HepG2 (cell line): ENCODE results near the gene DOK7. TPM values are rescaled to one million over a fixed set of nuclear protein-coding genes. Genes with fewer than 3 reads are reported as not detected.

Experiments
- ATAC-seq: fragments of 200-7000 bp; cut with Tn5 transposase; 3 replicates; pipeline ENCODE4 v1.9.1; 2020; ENCODE audit warnings: mild to moderate bottlenecking, moderate library complexity
- BruUV-seq: library from RNA; stranded (reverse); fragments of 400-500 nt; replicated peaks from 2 replicates; lab custom pipeline; 2021; lab: Mats Ljungman, UMichigan
- CTCF ChIA-PET: fragments of 300-600 bp; formaldehyde crosslinking; extraction: SDS; loops from one replicate; lab custom pipeline; 2021; ENCODE audit warnings: low total read pairs, inconsistent platforms, low intra/inter-chr PET ratio; lab: Yijun Ruan, JAX
- POLR2A ChIA-PET: fragments of 350-600 bp; sonication (Branson Sonifier 250); formaldehyde crosslinking; loops from one replicate; lab custom pipeline; 2020; ENCODE audit warnings: antibody characterized with exemption, inconsistent platforms; lab: Yijun Ruan, JAX
- DNase-seq: peaks from one replicate; pipeline ENCODE4 v3.0.0-alpha.2; 2015; ENCODE audit warnings: low spot score
- FAIRE-seq: peaks from 3 replicates; lab custom pipeline; 2011; peaks lifted over from hg19 to GRCh38; lab: Jason Lieb, UNC
- H2AFZ ChIP-seq: one replicate; pipeline ENCODE4 v1.6.1; 2011; ENCODE audit warnings: low read length, inconsistent platforms
- H3K27ac ChIP-seq: fragments of 300-600 bp; 3 replicates; pipeline ENCODE4 v1.8.0; 2011; ENCODE audit warnings: mixed run types, mild to moderate bottlenecking, mixed read lengths, low read length, inconsistent platforms; ENCODE audit not compliant: insufficient read depth; ENCODE audit errors: extremely low read length
- H3K27me3 ChIP-seq, 2 experiments: fragments of 200-600 bp in 1 of 2; 2 replicates in 1 of 2; 3 replicates in 1 of 2; pipeline versions ENCODE4 v1.6.0 to v1.8.0; 2011; ENCODE audit warnings: low read length in 2 of 2, mild to moderate bottlenecking in 2 of 2, moderate library complexity in 2 of 2, inconsistent platforms in 1 of 2; ENCODE audit not compliant: insufficient read depth in 2 of 2, control insufficient read depth in 1 of 2
- H3K36me3 ChIP-seq, 2 experiments: fragments of 200-600 bp in 1 of 2; replicated peaks in 1 of 2; 2 replicates in 1 of 2; 3 replicates in 1 of 2; pipeline versions ENCODE4 v1.5.1 to v1.8.0; 2011; ENCODE audit warnings: low read length in 2 of 2, inconsistent platforms in 1 of 2; ENCODE audit not compliant: insufficient read depth in 2 of 2, control insufficient read depth in 1 of 2
- H3K4me1 ChIP-seq: 2 replicates; pipeline ENCODE4 v1.5.1; 2012; ENCODE audit warnings: low read length, inconsistent platforms; ENCODE audit not compliant: insufficient read depth
- H3K4me2 ChIP-seq: 2 replicates; pipeline ENCODE4 v1.6.0; 2011; ENCODE audit warnings: low read depth, low read length, inconsistent platforms
- H3K4me3 ChIP-seq, 3 experiments: fragments of 200-600 bp in 1 of 3; sonication (generic), shearing (Covaris generic) in 1 of 3; replicated peaks in 1 of 3; 2 replicates each; pipeline ENCODE4 v1.5.1; 2011 to 2016; ENCODE audit warnings: low read length in 3 of 3, inconsistent platforms in 2 of 3, low read depth in 2 of 3, mild to moderate bottlenecking in 2 of 3, control low read depth in 1 of 3, mixed read lengths in 1 of 3; ENCODE audit not compliant: insufficient read depth in 1 of 3
- H3K79me2 ChIP-seq: one replicate; pipeline ENCODE4 v1.6.1; 2011; ENCODE audit warnings: low read length, inconsistent platforms; ENCODE audit not compliant: insufficient read depth
- H3K9ac ChIP-seq: 2 replicates; pipeline ENCODE4 v1.6.0; 2011; ENCODE audit warnings: mild to moderate bottlenecking, low read depth, low read length, inconsistent platforms; ENCODE audit not compliant: insufficient read depth
- H3K9me3 ChIP-seq: 2 replicates; pipeline ENCODE4 v1.5.1; 2012; ENCODE audit warnings: mild to moderate bottlenecking, low read length
- H4K20me1 ChIP-seq: 2 replicates; pipeline ENCODE4 v1.6.0; 2011; ENCODE audit warnings: inconsistent platforms, mild to moderate bottlenecking, low read length, moderate library complexity; ENCODE audit not compliant: insufficient read depth
- ARID3A ChIP-seq: IDR thresholded peaks from 2 replicates; pipeline ENCODE4 v1.6.1; 2012; ENCODE audit warnings: low read depth, low read length, improper control_type of control experiment
- E2F5 ChIP-seq: sonication (generic); formaldehyde crosslinking; conservative IDR thresholded peaks from 2 replicates; pipeline ENCODE4 v1.4.0; 2020; ENCODE audit warnings: missing genetic modification reagents
- HIC2 ChIP-seq: sonication (generic); formaldehyde crosslinking; IDR thresholded peaks from 2 replicates; pipeline ENCODE4 v1.9.0; 2022; ENCODE audit warnings: low read depth, missing genetic modification reagents
- PRDM10 ChIP-seq: sonication (generic); formaldehyde crosslinking; IDR thresholded peaks from 2 replicates; pipeline ENCODE4 v1.4.0; 2020; ENCODE audit warnings: low read depth, missing genetic modification reagents
- RFX3 ChIP-seq: IDR thresholded peaks from 2 replicates; pipeline ENCODE4 v1.6.1; 2016; ENCODE audit warnings: missing biosample characterization, missing genetic modification reagents
- SMARCE1 ChIP-seq: fragments of 450-650 bp; IDR thresholded peaks from 2 replicates; pipeline ENCODE4 v1.6.1; 2017; ENCODE audit warnings: borderline replicate concordance
- ZNF160 ChIP-seq: sonication (generic); formaldehyde crosslinking; IDR thresholded peaks from 2 replicates; pipeline ENCODE4 v1.8.0; 2022; ENCODE audit warnings: mild to moderate bottlenecking, inconsistent platforms, missing genetic modification reagents
- ZNF17 ChIP-seq: sonication (generic); formaldehyde crosslinking; IDR thresholded peaks from 2 replicates; pipeline ENCODE4 v1.5.0; 2020; ENCODE audit warnings: mild to moderate bottlenecking, missing genetic modification reagents
- ZNF292 ChIP-seq: sonication (generic); formaldehyde crosslinking; IDR thresholded peaks from 2 replicates; pipeline ENCODE4 v1.8.1; 2022; ENCODE audit warnings: mild to moderate bottlenecking, low read depth, missing genetic modification reagents, borderline replicate concordance
- ZNF460 ChIP-seq: sonication (generic); formaldehyde crosslinking; IDR thresholded peaks from 2 replicates; pipeline ENCODE4 v1.5.1; 2020; ENCODE audit warnings: missing genetic modification reagents, mild to moderate bottlenecking, borderline replicate concordance
- ZNF615 ChIP-seq: sonication (generic); formaldehyde crosslinking; IDR thresholded peaks from 2 replicates; pipeline ENCODE4 v1.5.0; 2020; ENCODE audit warnings: mild to moderate bottlenecking, missing genetic modification reagents, borderline replicate concordance
- ZNF724P ChIP-seq: sonication (generic); formaldehyde crosslinking; IDR thresholded peaks from 2 replicates; pipeline ENCODE4 v1.8.0; 2022; ENCODE audit warnings: missing genetic modification reagents, borderline replicate concordance
- ZXDC ChIP-seq: sonication (generic); formaldehyde crosslinking; IDR thresholded peaks from 2 replicates; pipeline ENCODE4 v1.5.0; 2020; ENCODE audit warnings: mild to moderate bottlenecking, missing genetic modification reagents
- WGBS: methylation state at CpG from one replicate; pipeline ENCODE4 v1.1.6; 2017; ENCODE audit warnings: low lambda C conversion rate; 5-methylcytosine and 5-hydroxymethylcytosine counted together
- in situ Hi-C: cut with HindIII; loops from 2 replicates; pipeline ENCODE4 v1.10.0; 2017; ENCODE audit warnings: low pct_unique_long_range_greater_than_20kb; ENCODE audit not compliant: extremely low pct_ligation_motif_present
- intact Hi-C: fragments of 100-400 bp; cut with micrococcal nuclease; formaldehyde crosslinking; loops from one replicate; pipeline ENCODE4 v1.10.0; 2022; ENCODE audit not compliant: unreplicated experiment
- polyA plus RNA-seq, 8 experiments: library from polyadenylated mRNA; depleted of rRNA in 3 of 8; stranded (reverse) in 7 of 8; unstranded in 1 of 8; fragments of >200 nt; fragmentation: Illumina TruSeq in 4 of 8; extraction: Trizol in 4 of 8; gene quantifications; 2 replicates each; pipeline versions ENCODE4 v1.2.1 to v1.2.3, GENCODE V29; 2011 to 2016; ENCODE audit warnings: low read depth in 4 of 8, missing spikeins in 1 of 8, mixed read lengths in 1 of 8; ENCODE audit not compliant: insufficient read depth in 1 of 8
- total RNA-seq, 5 experiments: library from RNA; depleted of rRNA; stranded (reverse); fragments of >200 nt; fragmentation: Illumina TruSeq; extraction: Trizol; gene quantifications; 2 replicates each; pipeline ENCODE4 v1.2.3, GENCODE V29; 2016; ENCODE audit warnings: low read depth in 1 of 5

Gene DOK7
- total and polyA plus RNA-seq, 2 of the 13 experiments (the other 11 are each of a cell fraction or from before 2014, with no cell fraction given), result 0.03 to 0.07 TPM

GRCh38 chr4:3464349-3464905, 1.3 kb downstream of the DOK7 start:
- Histone ChIP-seq H3K27ac (no peak overlapping the region), H3K27me3 (peaks cover 22 to 59% of the 10 kb centered on the region in 2 experiments), H4K20me1 (no peaks in the 10 kb centered on the region), H3K36me3 (no peaks in the 10 kb centered on the region), H3K9me3 (no peaks in the 10 kb centered on the region), H3K79me2 (no peaks in the 10 kb centered on the region), H3K4me1 (peaks cover 23% of the 10 kb centered on the region), H3K4me3 (peak overlapping the region in 1 of 3 experiments; percentile 55; a peak in 2 of 6 replicates), H2AFZ (no peak overlapping the region), H3K9ac (no peak overlapping the region), H3K4me2 (peak overlapping the region; percentile 36; the same call in 1 of the 2 replicates)
- DNase-seq (no peak), FAIRE-seq (no peak), ATAC-seq (no peak; the same call in 2 of the 3 replicates)
- ChIA-PET CTCF (no interaction called here), POLR2A (no interaction called here)
- intact Hi-C loops, result no loop called here
- in situ Hi-C loops, result no loop called here
- WGBS, result 61% methylated on average over 8 of the region's 15 CpGs
- BruUV-seq, result no TSS peak
- no peak for TF ChIP-seq ZNF615 (CRISPR knock-in tag)
- no peak for TF ChIP-seq ZNF460 (CRISPR knock-in tag)
- no peak for TF ChIP-seq ZNF724P (CRISPR knock-in tag)
- no peak for TF ChIP-seq HIC2 (CRISPR knock-in tag)
- TF ChIP-seq SMARCE1, result no peak
- no peak for TF ChIP-seq ARID3A
- no peak for TF ChIP-seq E2F5
- no peak for TF ChIP-seq PRDM10 (CRISPR knock-in tag)
- no peak for TF ChIP-seq ZNF292
- no peak for TF ChIP-seq ZNF160 (CRISPR knock-in tag)
- TF ChIP-seq ZNF17, result peak; percentile 18; the same call in 1 of the 2 replicates
- TF ChIP-seq ZXDC, result 0 out of 2 replicates have a peak, but pooled peaks have one; percentile 27
- TF ChIP-seq RFX3 (CRISPR knock-in tag), result no peak
